Activated T-helper 17 cell treated with anti-CD3 and anti-CD28 coated beads, Interleukin-2, amount 50 U/mL, for 72 hours (primary cell): ENCODE results near the gene ADM5. TPM values are rescaled to one million over a fixed set of nuclear protein-coding genes. Genes with fewer than 3 reads are reported as not detected.

Experiments
- ATAC-seq: fragments of 150-1000 bp; cut with Tn5 transposase; replicated peaks from 2 replicates; pipeline ENCODE4 v1.10.0; 2021; ENCODE audit warnings: mild to moderate bottlenecking, moderate library complexity
- H3K27ac Mint-ChIP-seq: one replicate; pipeline ENCODE4 v1.8.0; 2022; ENCODE audit warnings: mixed read lengths
- H3K27me3 Mint-ChIP-seq: one replicate; pipeline ENCODE4 v1.8.0; 2022; ENCODE audit warnings: mixed read lengths
- H3K36me3 Mint-ChIP-seq: one replicate; pipeline ENCODE4 v1.8.0; 2022; ENCODE audit warnings: low read depth, mild to moderate bottlenecking, mixed read lengths
- H3K4me1 Mint-ChIP-seq: one replicate; pipeline ENCODE4 v1.8.0; 2022; ENCODE audit warnings: mixed read lengths
- H3K4me3 Mint-ChIP-seq: one replicate; pipeline ENCODE4 v1.8.0; 2022; ENCODE audit warnings: mild to moderate bottlenecking, mixed read lengths
- H3K9me3 Mint-ChIP-seq: one replicate; pipeline ENCODE4 v1.8.0; 2022; ENCODE audit warnings: mixed read lengths
- total RNA-seq, 2 donors: library from RNA; stranded (reverse); gene quantifications; one replicate each; pipeline ENCODE4 v1.2.3, GENCODE V29; 2022

ADM5 gene
- total RNA-seq, 2 donors from 2014 or later: 8.5 to 8.6 TPM

DNA sequence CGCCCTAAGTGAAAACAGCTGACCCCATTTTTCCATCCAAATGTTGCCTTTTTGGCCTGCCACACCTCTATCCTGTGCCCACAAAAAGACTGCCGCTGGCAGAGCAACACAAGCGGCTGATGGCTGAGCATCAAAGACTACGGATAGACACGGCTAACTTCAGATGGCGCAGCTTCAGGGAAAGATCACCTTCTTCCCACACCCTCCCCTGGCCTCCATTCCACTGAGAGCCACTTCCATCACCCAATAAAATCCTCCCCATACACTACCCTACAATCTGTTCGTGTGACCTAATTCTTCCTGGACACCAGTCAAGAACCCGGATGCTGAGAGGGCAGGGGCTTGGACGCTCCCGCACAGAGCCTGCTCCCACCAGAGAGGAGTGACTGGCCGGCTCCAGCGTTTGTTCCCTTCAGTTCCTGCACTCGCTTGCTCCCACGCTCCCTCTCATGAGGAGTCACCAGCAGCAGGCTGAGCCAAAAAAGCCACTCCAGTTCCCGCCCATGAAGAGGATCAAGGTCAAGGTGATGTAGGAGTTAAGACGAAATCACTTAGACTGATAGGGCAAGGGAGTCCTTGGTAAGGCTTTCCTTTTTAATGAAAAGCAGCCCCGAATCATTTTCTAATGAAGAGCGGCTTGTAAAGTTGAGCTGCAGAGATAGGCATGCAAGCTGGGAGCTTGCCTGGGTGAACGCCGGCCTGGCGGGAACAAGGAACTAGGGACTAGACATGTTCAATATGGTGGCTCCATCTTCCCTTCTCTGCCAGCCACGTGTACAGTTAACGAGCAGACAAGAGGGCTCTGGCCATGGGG lies 38.0 kb downstream of the ADM5 start:
- Mint-ChIP-seq H3K27ac (no peak overlapping the region), H3K27me3 (peaks cover 3% of the 10 kb centered on the region)

DNA sequence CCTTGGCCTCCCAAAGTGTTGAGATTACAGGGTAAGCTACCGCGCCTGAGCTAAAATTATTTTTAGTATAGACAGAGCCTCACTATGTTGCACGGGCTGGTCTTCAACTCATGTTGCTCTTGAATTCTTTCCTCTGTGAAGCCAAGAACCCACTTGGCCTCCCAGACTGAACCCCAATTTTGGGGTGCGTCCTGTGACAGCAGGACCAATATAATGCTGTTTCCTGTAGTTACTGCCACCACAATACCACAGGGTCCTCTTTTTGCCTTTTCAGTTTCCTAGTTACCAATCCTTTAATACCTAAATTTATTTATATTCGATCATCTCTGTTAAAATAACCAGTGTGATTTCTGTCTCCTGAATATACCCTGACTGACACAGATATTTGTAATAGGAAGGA lies 40.8 kb downstream of the ADM5 start:
- Mint-ChIP-seq H3K27ac (no peak overlapping the region), H3K36me3 (no peaks in the 10 kb centered on the region), H3K4me3 (no peak overlapping the region), H3K4me1 (no peaks in the 10 kb centered on the region), H3K27me3 (peaks cover 3% of the 10 kb centered on the region), H3K9me3 (no peaks in the 10 kb centered on the region)
- ATAC-seq: no peak

More for the DNA sequence above, 38.0 kb downstream of the ADM5 start:
- H3K4me3 Mint-ChIP-seq: no peak overlapping the region
- H3K4me1 Mint-ChIP-seq: no peaks in the 10 kb centered on the region
- no peaks in the 10 kb centered on the region for H3K9me3 Mint-ChIP-seq
- ATAC-seq: no peak
- H3K36me3 Mint-ChIP-seq: no peaks in the 10 kb centered on the region

DNA sequence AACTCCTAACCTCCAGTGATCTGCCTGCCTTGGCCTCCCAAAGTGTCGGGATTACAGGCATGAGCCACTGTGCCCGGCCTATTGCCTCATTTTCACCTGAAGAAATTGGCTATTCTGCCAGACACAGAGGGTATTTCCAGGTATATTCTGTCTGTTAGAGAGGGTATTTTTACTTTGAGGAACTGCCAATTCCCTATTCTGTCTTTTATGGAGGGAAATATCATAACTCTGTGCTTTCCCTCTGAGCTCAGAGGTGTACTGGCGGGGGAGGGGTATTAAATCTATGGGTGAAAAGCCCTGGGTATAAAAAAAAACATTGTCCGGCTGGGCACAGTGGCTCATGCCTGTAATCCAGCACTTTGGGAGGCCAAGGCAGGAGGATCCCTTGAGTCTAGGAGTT lies 48.9 kb downstream of the ADM5 start:
- no peaks in the 10 kb centered on the region for H3K36me3 Mint-ChIP-seq
- H3K9me3 Mint-ChIP-seq: no peaks in the 10 kb centered on the region
- no peak overlapping the region for H3K4me3 Mint-ChIP-seq
- H3K27me3 Mint-ChIP-seq: no peaks in the 10 kb centered on the region
- no peaks in the 10 kb centered on the region for H3K4me1 Mint-ChIP-seq
- ATAC-seq: no peak
- no peak overlapping the region for H3K27ac Mint-ChIP-seq

GRCh38 chr19:49739098-49739497 lies 49.7 kb downstream of the ADM5 start:
- Mint-ChIP-seq H3K27me3 (no peaks in the 10 kb centered on the region), H3K36me3 (no peaks in the 10 kb centered on the region), H3K27ac (no peak overlapping the region), H3K4me3 (no peak overlapping the region), H3K4me1 (no peaks in the 10 kb centered on the region), H3K9me3 (no peaks in the 10 kb centered on the region)
- ATAC-seq: no peak

GRCh38 chr19:49739933-49740332 lies 50.5 kb downstream of the ADM5 start:
- H3K9me3 Mint-ChIP-seq: no peaks in the 10 kb centered on the region
- no peak overlapping the region for H3K27ac Mint-ChIP-seq
- ATAC-seq: no peak
- H3K4me1 Mint-ChIP-seq: no peaks in the 10 kb centered on the region
- no peak overlapping the region for H3K4me3 Mint-ChIP-seq
- H3K27me3 Mint-ChIP-seq: no peaks in the 10 kb centered on the region
- no peaks in the 10 kb centered on the region for H3K36me3 Mint-ChIP-seq

Other genes starting within 250 kb of the ADM5 start
- gene SLC17A7, start 248.1 kb upstream of the ADM5 start, total RNA-seq: under 1 TPM in 1 of 2 donors, not detected in 1; 0.40 TPM
- gene PIH1D1, start 237.8 kb upstream of the ADM5 start, total RNA-seq: 100 to 1,000 TPM; 183 to 194 TPM
- gene ALDH16A1, start 236.4 kb upstream of the ADM5 start, total RNA-seq: 10 to 100 TPM; 15.5 to 39.1 TPM
- gene FLT3LG, start 215.4 kb upstream of the ADM5 start, total RNA-seq: 10 to 100 TPM; 77.2 to 92.8 TPM
- gene RPL13A, start 202.0 kb upstream of the ADM5 start, total RNA-seq: 1,000 to 10,000 TPM; 3,905 to 4,763 TPM
- gene RPS11, start 193.2 kb upstream of the ADM5 start, total RNA-seq: 1,000 to 10,000 TPM; 2,381 to 3,085 TPM
- 10 to 100 TPM; 11.1 to 15.8 TPM for gene FCGRT, start 176.9 kb upstream of the ADM5 start, total RNA-seq
- 10 to 100 TPM in 1 of 2 donors, 1 to 10 TPM in 1; 1.2 to 11.8 TPM for gene RCN3, start 161.6 kb upstream of the ADM5 start, total RNA-seq
- gene NOSIP, start 109.0 kb upstream of the ADM5 start, total RNA-seq: 100 to 1,000 TPM; 101 to 103 TPM
- 10 to 100 TPM in 1 of 2 donors, 1 to 10 TPM in 1; 3.8 to 12.3 TPM for gene PRRG2, start 108.3 kb upstream of the ADM5 start, total RNA-seq
- gene PRR12, start 98.4 kb upstream of the ADM5 start, total RNA-seq: 10 to 100 TPM; 27.2 to 27.8 TPM
- gene RRAS, start 49.5 kb upstream of the ADM5 start, total RNA-seq: 10 to 100 TPM in 1 of 2 donors, 1 to 10 TPM in 1; 7.6 to 14.3 TPM
- 10 to 100 TPM; 53.8 to 60.5 TPM for gene SCAF1, start 47.4 kb upstream of the ADM5 start, total RNA-seq
- gene IRF3, start 23.7 kb upstream of the ADM5 start, total RNA-seq: 100 to 1,000 TPM; 150 to 218 TPM
- gene BCL2L12, start 23.7 kb upstream of the ADM5 start, total RNA-seq: 10 to 100 TPM; 61.1 to 80.5 TPM
- 100 to 1,000 TPM; 183 to 345 TPM for gene PRMT1, start 12.3 kb upstream of the ADM5 start, total RNA-seq
- gene CPT1C, start 1.5 kb downstream of the ADM5 start, total RNA-seq: 1 to 10 TPM in 1 of 2 donors, under 1 TPM in 1; 0.93 to 4.3 TPM
- under 1 TPM; 0.32 to 0.45 TPM for gene TSKS, start 73.7 kb downstream of the ADM5 start, total RNA-seq
- 10 to 100 TPM; 77.5 to 87.0 TPM for gene AP2A1, start 77.4 kb downstream of the ADM5 start, total RNA-seq
- gene FUZ, start 123.7 kb downstream of the ADM5 start, total RNA-seq: 10 to 100 TPM; 15.5 to 19.1 TPM
- 10 to 100 TPM; 55.6 to 56.1 TPM for gene MED25, start 128.7 kb downstream of the ADM5 start, total RNA-seq
- 100 to 1,000 TPM in 1 of 2 donors, 10 to 100 TPM in 1; 82.7 to 109 TPM for gene PTOV1, start 161.6 kb downstream of the ADM5 start, total RNA-seq
- gene PNKP, start 178.0 kb downstream of the ADM5 start, total RNA-seq: 100 to 1,000 TPM; 100 to 111 TPM
- 10 to 100 TPM; 33.8 to 72.8 TPM for gene AKT1S1, start 187.8 kb downstream of the ADM5 start, total RNA-seq
- gene TBC1D17, start 188.1 kb downstream of the ADM5 start, total RNA-seq: 10 to 100 TPM; 21.4 to 57.4 TPM
- 100 to 1,000 TPM in 1 of 2 donors, 10 to 100 TPM in 1; 42.0 to 177 TPM for gene IL4I1, start 207.3 kb downstream of the ADM5 start, total RNA-seq
- gene ATF5, start 239.6 kb downstream of the ADM5 start, total RNA-seq: 10 to 100 TPM; 26.0 to 28.6 TPM
- gene NUP62, start 239.9 kb downstream of the ADM5 start, total RNA-seq: 100 to 1,000 TPM; 158 to 172 TPM